ENCODE measurements around the gene TLE6.

GRCh38 chr19:2987797-2988196 lies 10.4 kb downstream of the TLE6 start:
- TF ChIP-seq CTCF (IDR thresholded peaks at IDR 0.05): no peak
- TF ChIP-seq POLR2A (IDR thresholded peaks at IDR 0.05): no peak

All from body of pancreas (tissue), 4 donors.